ENCODE measurements around the gene S100A6. TPM values are rescaled to one million over a fixed set of nuclear protein-coding genes. Genes with fewer than 3 reads are reported as not detected.

Gene S100A6
- total and polyA plus RNA-seq, 4 donors: 5.7 to 124 (median 28.7) TPM

- TF ChIP-seq FOXA1 (IDR thresholded peaks at IDR 0.05) (no peak), YY1 (IDR thresholded peaks at IDR 0.05) (peak; percentile 65), ZBTB33 (IDR thresholded peaks at IDR 0.05) (no peak), HNF4A (conservative IDR thresholded peaks at IDR 0.05) (no peak), SP1 (IDR thresholded peaks at IDR 0.05) (no peak), TAF1 (conservative IDR thresholded peaks at IDR 0.05) (no peak), MAX (IDR thresholded peaks at IDR 0.05) (no peak), CTCF (IDR thresholded peaks at IDR 0.05; ENCODE audit: low read depth, low read length, missing input control) (peak; percentile 98), HNF4G (IDR thresholded peaks at IDR 0.05) (no peak), EGR1 (IDR thresholded peaks at IDR 0.05; ENCODE audit: low read depth in 2 of 2) (no peak), GABPA (IDR thresholded peaks at IDR 0.05 in 1 of 2, conservative IDR thresholded peaks at IDR 0.05 in 1 of 2) (no peak), RAD21 (IDR thresholded peaks at IDR 0.05) (peak; percentile 95 to 97), NR2F2 (IDR thresholded peaks at IDR 0.05) (no peak), FOXA2 (IDR thresholded peaks at IDR 0.05) (no peak), REST (IDR thresholded peaks at IDR 0.05) (no peak), ATF3 (IDR thresholded peaks at IDR 0.05) (no peak), JUND (IDR thresholded peaks at IDR 0.05) (no peak), RXRA (IDR thresholded peaks at IDR 0.05) (no peak)
- WGBS: 14% methylated on average over 25 of the region's 25 CpGs
- Histone ChIP-seq H3K9ac (ENCODE audit: low read depth in 1 of 2, low read length in 2 of 2) (no peak overlapping the region), H3K36me3 (ENCODE audit: control insufficient read depth in 4 of 4, insufficient read depth in 3 of 4, low read depth in 1 of 4, low read length in 3 of 4) (no peaks in the 10 kb centered on the region), H3K9me3 (ENCODE audit: control insufficient read depth in 4 of 4, low read length in 3 of 4) (no peaks in the 10 kb centered on the region), H3K27me3 (ENCODE audit: control insufficient read depth in 4 of 4, insufficient read depth in 4 of 4, low read length in 3 of 4) (no peaks in the 10 kb centered on the region), H3K4me1 (ENCODE audit: control insufficient read depth in 4 of 4, insufficient read depth in 4 of 4, low read length in 3 of 4) (peaks cover 0 to 10% (median 4%) of the 10 kb centered on the region in 4 donors), H3K27ac (ENCODE audit: low read depth in 1 of 2, low read length in 2 of 2) (no peak overlapping the region), H3K4me3 (ENCODE audit: low read depth in 1 of 3, low read length in 3 of 3) (peak overlapping the region in 2 of 3 donors; percentile 2 to 30)
- DNase-seq (ENCODE audit: low spot score): peak; percentile 85
Observed at GRCh38 chr1:153568367-153569099, 32.7 kb upstream of the S100A6 start.

Measured in liver (tissue), 9 donors.